Measurements from ENCODE around the gene EIF4E2.

Gene EIF4E2

GRCh38 chr2:232503809-232504323, 46.6 kb upstream of the EIF4E2 start:
- no peak for DNase-seq (ENCODE audit: low spot score)
- TF ChIP-seq CTCF (IDR thresholded peaks at IDR 0.05; ENCODE audit: extremely low read depth, insufficient read depth, missing control alignments), result no peak
- in situ Hi-C loops (cut with MboI; ENCODE audit: low pct_unique_long_range_greater_than_20kb, low sequenced_read_pairs, unreplicated experiment), result no loop called here

- no peak for DNase-seq (ENCODE audit: low spot score)
- no peak for TF ChIP-seq CTCF (IDR thresholded peaks at IDR 0.05; ENCODE audit: extremely low read depth, insufficient read depth, missing control alignments)
- in situ Hi-C loops (cut with MboI; ENCODE audit: low pct_unique_long_range_greater_than_20kb, low sequenced_read_pairs, unreplicated experiment), result no loop called here
Measured at GRCh38 chr2:232504438-232504837, 46.1 kb upstream of the EIF4E2 start.

- in situ Hi-C loops (cut with MboI; ENCODE audit: low pct_unique_long_range_greater_than_20kb, low sequenced_read_pairs, unreplicated experiment), result no loop called here
- no peak for DNase-seq (ENCODE audit: low spot score)
- no peak for TF ChIP-seq CTCF (IDR thresholded peaks at IDR 0.05; ENCODE audit: extremely low read depth, insufficient read depth, missing control alignments)
Measured at GRCh38 chr2:232505856-232506255, 44.6 kb upstream of the EIF4E2 start.

- no peak for TF ChIP-seq CTCF (IDR thresholded peaks at IDR 0.05; ENCODE audit: extremely low read depth, insufficient read depth, missing control alignments)
- no peak for DNase-seq (ENCODE audit: low spot score)
- in situ Hi-C loops (cut with MboI; ENCODE audit: low pct_unique_long_range_greater_than_20kb, low sequenced_read_pairs, unreplicated experiment), result no loop called here
Measured at GRCh38 chr2:232506709-232507108, 43.8 kb upstream of the EIF4E2 start.

- no peak for DNase-seq (ENCODE audit: low spot score)
- TF ChIP-seq CTCF (IDR thresholded peaks at IDR 0.05; ENCODE audit: extremely low read depth, insufficient read depth, missing control alignments), result no peak
- in situ Hi-C loops (cut with MboI; ENCODE audit: low pct_unique_long_range_greater_than_20kb, low sequenced_read_pairs, unreplicated experiment), result no loop called here
Measured at GRCh38 chr2:232508251-232508650, 42.2 kb upstream of the EIF4E2 start.

- no peak for DNase-seq (ENCODE audit: low spot score)
- TF ChIP-seq CTCF (IDR thresholded peaks at IDR 0.05; ENCODE audit: extremely low read depth, insufficient read depth, missing control alignments), result no peak
Measured at GRCh38 chr2:232511336-232511890, 39.1 kb upstream of the EIF4E2 start.

More at GRCh38 chr2:232511336-232511890, 39.1 kb upstream of the EIF4E2 start:
- in situ Hi-C loops (cut with MboI; ENCODE audit: low pct_unique_long_range_greater_than_20kb, low sequenced_read_pairs, unreplicated experiment), result no loop called here
